Left lobe of liver (tissue), 2 donors: ENCODE data around the gene DFFB. TPM values are rescaled to one million over a fixed set of nuclear protein-coding genes. Genes with fewer than 3 reads are reported as not detected.
A peak's percentile ranks its signal among the peaks of the same experiment; 100 is the strongest.
"Not testable (repeated sequence)": the region's sequence is repeated elsewhere in the genome, so short reads cannot be mapped to it uniquely, and the experiment has no call there.

ENCODE experiments used
- ATAC-seq: fragments of 200-7000 bp; cut with Tn5 transposase; one replicate; pipeline ENCODE4 v1.9.1; 2020; ENCODE audit warnings: mild to moderate bottlenecking, moderate library complexity
- DNase-seq: peaks from one replicate; pipeline ENCODE4 v3.0.0-alpha.2; 2020; ENCODE audit warnings: low spot score
- total RNA-seq: library from RNA; stranded (reverse); gene quantifications from one replicate; pipeline ENCODE4 v1.2.1, GENCODE V29; 2021
- donor health status: DM: no; HTN: no; CAD: no; lungs with moderate emphysema.
- donor health status: DM: no; HTN: yes; CAD: no.

DFFB gene
- 3.1 TPM for total RNA-seq

- ATAC-seq (peak; percentile 94), DNase-seq (peak; percentile 99)
These were observed at the start of gene DFFB, which contains the start of gene CEP104 for GRCh38 chr1:3856923-3857790. TSS of gene DFFB (plus strand) at chr1:3857476. CDS start at chr1:3857604, 128 bp downstream. TSS of gene CEP104 (minus strand) at chr1:3857211. CDS start at chr1:3852407, 4,804 bp downstream.

- ATAC-seq, result no peak
- no peak for DNase-seq
These were observed 49.5 kb upstream of the DFFB start for GRCh38 chr1:3807769-3808168.

- ATAC-seq (no peak), DNase-seq (no peak)
These were observed 47.6 kb upstream of the DFFB start for GRCh38 chr1:3809680-3810079.

- ATAC-seq, DNase-seq: not testable (repeated sequence)
These were observed 47.0 kb upstream of the DFFB start for GRCh38 chr1:3810149-3810761.

GRCh38 chr1:3811595-3811911 lies 45.7 kb upstream of the DFFB start:
- no peak for ATAC-seq

GRCh38 chr1:3814065-3814464 lies 43.2 kb upstream of the DFFB start:
- ATAC-seq (no peak), DNase-seq (no peak)

More at GRCh38 chr1:3811595-3811911, 45.7 kb upstream of the DFFB start:
- no peak for DNase-seq

GRCh38 chr1:3814771-3815561 lies 42.3 kb upstream of the DFFB start:
- ATAC-seq (no peak), DNase-seq (no peak)

- no peak for DNase-seq
- ATAC-seq, result no peak
These were observed 40.7 kb upstream of the DFFB start for GRCh38 chr1:3816331-3817137.

GRCh38 chr1:3817138-3817740 lies 40.0 kb upstream of the DFFB start:
- DNase-seq, result no peak

GRCh38 chr1:3817821-3818597 lies 39.3 kb upstream of the DFFB start:
- DNase-seq (no peak), ATAC-seq (no peak)

More at GRCh38 chr1:3817138-3817740, 40.0 kb upstream of the DFFB start:
- ATAC-seq, result no peak

- DNase-seq (no peak), ATAC-seq (no peak)
These were observed 37.5 kb upstream of the DFFB start for GRCh38 chr1:3819771-3820200.

- ATAC-seq, result no peak
- DNase-seq, result no peak
These were observed 37.0 kb upstream of the DFFB start for GRCh38 chr1:3820316-3820715.

- ATAC-seq, result no peak
These were observed 36.3 kb upstream of the DFFB start for GRCh38 chr1:3821004-3821403.

GRCh38 chr1:3821447-3821846 lies 35.8 kb upstream of the DFFB start:
- ATAC-seq, result no peak
- DNase-seq, result no peak

More at GRCh38 chr1:3821004-3821403, 36.3 kb upstream of the DFFB start:
- no peak for DNase-seq

- ATAC-seq (no peak), DNase-seq (no peak)
These were observed 35.4 kb upstream of the DFFB start for GRCh38 chr1:3821908-3822307.

GRCh38 chr1:3822421-3822820 lies 34.9 kb upstream of the DFFB start:
- ATAC-seq, result no peak
- no peak for DNase-seq

GRCh38 chr1:3824650-3825049 lies 32.6 kb upstream of the DFFB start:
- DNase-seq (no peak), ATAC-seq (no peak)

GRCh38 chr1:3825356-3825755 lies 31.9 kb upstream of the DFFB start:
- no peak for DNase-seq
- ATAC-seq, result no peak

- ATAC-seq (no peak), DNase-seq (no peak)
These were observed 29.4 kb upstream of the DFFB start for GRCh38 chr1:3827813-3828307.
